Prostate gland (tissue), 2 donors: ENCODE data around the gene KCNIP3. TPM values are rescaled to one million over a fixed set of nuclear protein-coding genes. Genes with fewer than 3 reads are reported as not detected.
A peak's percentile ranks its signal among the peaks of the same experiment; 100 is the strongest.

Experiments
- DNase-seq: peaks from one replicate; pipeline ENCODE4 v3.0.0-alpha.2; 2019; ENCODE audit warnings: low spot score
- H3K27ac ChIP-seq, 2 donors: fragments of 200-600 bp; sonication (generic); 2 replicates each; pipeline ENCODE4 v1.5.1; 2017 to 2019
- H3K27me3 ChIP-seq: fragments of 200-600 bp; sonication (generic); replicated peaks from 2 replicates; pipeline ENCODE4 v1.5.1; 2019; ENCODE audit not compliant: insufficient read depth
- H3K36me3 ChIP-seq, 2 donors: fragments of 200-600 bp; sonication (generic); 1 replicate in 1 of 2; 2 replicates in 1 of 2; pipeline versions ENCODE4 v1.5.1 to v1.8.1; 2017 to 2019
- H3K4me1 ChIP-seq: fragments of 200-600 bp; sonication (generic); replicated peaks from 2 replicates; pipeline ENCODE4 v1.5.1; 2019
- H3K4me3 ChIP-seq, 2 donors: fragments of 200-600 bp; sonication (generic); 2 replicates each; pipeline ENCODE4 v1.5.1; 2017 to 2019
- H3K9me3 ChIP-seq: fragments of 200-600 bp; sonication (generic); 2 replicates; pipeline ENCODE4 v1.5.1; 2017
- POLR2A ChIP-seq: fragments of 450-650 bp; IDR thresholded peaks from one replicate; pipeline ENCODE4 v1.6.1; 2016; ENCODE audit warnings: antibody characterized with exemption, mild to moderate bottlenecking
- POLR2AphosphoS5 ChIP-seq: sonication (generic); formaldehyde crosslinking; IDR thresholded peaks from one replicate; pipeline ENCODE4 v1.6.1; 2017; ENCODE audit warnings: antibody characterized with exemption
- WGBS: methylation state at CpG from one replicate; pipeline ENCODE4 v1.1.5; 2018; 5-methylcytosine and 5-hydroxymethylcytosine counted together
- intact Hi-C: fragments of 100-400 bp; cut with DNase I; formaldehyde crosslinking; loops from one replicate; pipeline ENCODE4 v1.14.2; 2022
- total RNA-seq, 2 donors: library from RNA; depleted of rRNA; stranded (reverse); fragments of >200 nt; gene quantifications; one replicate each; pipeline ENCODE4 v1.1.0, GENCODE V29; 2016
- TF ChIP-seq, protein P1 (sequence below), 4 experiments: fragments of 200-600 bp in 2 of 4; fragments of 450-650 bp in 2 of 4; sonication (generic) in 2 of 4; IDR thresholded peaks; 1 replicate in 3 of 4; 2 replicates in 1 of 4; pipeline ENCODE4 v1.5.1; 2016 to 2019; ENCODE audit warnings: antibody characterized with exemption in 4 of 4, mild to moderate bottlenecking in 2 of 4, moderate library complexity in 2 of 4

KCNIP3 gene
- total RNA-seq, 2 donors from 2014 or later: 5.1 to 63.8 TPM

- Histone ChIP-seq H3K9me3 (no peaks in the 10 kb centered on the region), H3K27ac (no peak overlapping the region), H3K4me3 (no peak overlapping the region), H3K4me1 (no peaks in the 10 kb centered on the region), H3K36me3 (no peaks in the 10 kb centered on the region), H3K27me3 (no peaks in the 10 kb centered on the region)
- DNase-seq: no peak
- 66% methylated on average over 15 of the region's 17 CpGs for WGBS
- TF ChIP-seq, protein P1, sequence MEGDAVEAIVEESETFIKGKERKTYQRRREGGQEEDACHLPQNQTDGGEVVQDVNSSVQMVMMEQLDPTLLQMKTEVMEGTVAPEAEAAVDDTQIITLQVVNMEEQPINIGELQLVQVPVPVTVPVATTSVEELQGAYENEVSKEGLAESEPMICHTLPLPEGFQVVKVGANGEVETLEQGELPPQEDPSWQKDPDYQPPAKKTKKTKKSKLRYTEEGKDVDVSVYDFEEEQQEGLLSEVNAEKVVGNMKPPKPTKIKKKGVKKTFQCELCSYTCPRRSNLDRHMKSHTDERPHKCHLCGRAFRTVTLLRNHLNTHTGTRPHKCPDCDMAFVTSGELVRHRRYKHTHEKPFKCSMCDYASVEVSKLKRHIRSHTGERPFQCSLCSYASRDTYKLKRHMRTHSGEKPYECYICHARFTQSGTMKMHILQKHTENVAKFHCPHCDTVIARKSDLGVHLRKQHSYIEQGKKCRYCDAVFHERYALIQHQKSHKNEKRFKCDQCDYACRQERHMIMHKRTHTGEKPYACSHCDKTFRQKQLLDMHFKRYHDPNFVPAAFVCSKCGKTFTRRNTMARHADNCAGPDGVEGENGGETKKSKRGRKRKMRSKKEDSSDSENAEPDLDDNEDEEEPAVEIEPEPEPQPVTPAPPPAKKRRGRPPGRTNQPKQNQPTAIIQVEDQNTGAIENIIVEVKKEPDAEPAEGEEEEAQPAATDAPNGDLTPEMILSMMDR (IDR thresholded peaks at IDR 0.05): no peak
- no peak for TF ChIP-seq POLR2AphosphoS5
- no peak for TF ChIP-seq POLR2A
- intact Hi-C loops: no loop called here
These were observed 4.9 kb downstream of the KCNIP3 start for GRCh38 chr2:95301876-95302641.

- Histone ChIP-seq H3K27me3 (no peaks in the 10 kb centered on the region), H3K4me3 (no peak overlapping the region), H3K9me3 (no peaks in the 10 kb centered on the region), H3K27ac (no peak overlapping the region), H3K36me3 (no peaks in the 10 kb centered on the region), H3K4me1 (no peaks in the 10 kb centered on the region)
- WGBS: 78% methylated on average over 19 of the region's 19 CpGs
- intact Hi-C loops: no loop called here
- no peak for DNase-seq
- no peak for TF ChIP-seq POLR2AphosphoS5
- TF ChIP-seq, protein P1 (IDR thresholded peaks at IDR 0.05): no peak
- TF ChIP-seq POLR2A: no peak
These were observed 6.2 kb downstream of the KCNIP3 start for GRCh38 chr2:95303191-95303919.

GRCh38 chr2:95305380-95306061 is 8.4 kb downstream of the KCNIP3 start:
- DNase-seq: peak; percentile 78
- intact Hi-C loops: no loop called here
- no peaks in the 10 kb centered on the region for H3K27me3 ChIP-seq
- H3K9me3 ChIP-seq: no peaks in the 10 kb centered on the region
- H3K27ac ChIP-seq: peak overlapping the region; percentile 62 to 71
- no peaks in the 10 kb centered on the region for H3K4me1 ChIP-seq
- TF ChIP-seq POLR2AphosphoS5 (peak; percentile 20), POLR2A (no peak)
- no peak overlapping the region for H3K4me3 ChIP-seq
- WGBS: 23% methylated on average over 15 of the region's 15 CpGs
- no peaks in the 10 kb centered on the region for H3K36me3 ChIP-seq

DNA sequence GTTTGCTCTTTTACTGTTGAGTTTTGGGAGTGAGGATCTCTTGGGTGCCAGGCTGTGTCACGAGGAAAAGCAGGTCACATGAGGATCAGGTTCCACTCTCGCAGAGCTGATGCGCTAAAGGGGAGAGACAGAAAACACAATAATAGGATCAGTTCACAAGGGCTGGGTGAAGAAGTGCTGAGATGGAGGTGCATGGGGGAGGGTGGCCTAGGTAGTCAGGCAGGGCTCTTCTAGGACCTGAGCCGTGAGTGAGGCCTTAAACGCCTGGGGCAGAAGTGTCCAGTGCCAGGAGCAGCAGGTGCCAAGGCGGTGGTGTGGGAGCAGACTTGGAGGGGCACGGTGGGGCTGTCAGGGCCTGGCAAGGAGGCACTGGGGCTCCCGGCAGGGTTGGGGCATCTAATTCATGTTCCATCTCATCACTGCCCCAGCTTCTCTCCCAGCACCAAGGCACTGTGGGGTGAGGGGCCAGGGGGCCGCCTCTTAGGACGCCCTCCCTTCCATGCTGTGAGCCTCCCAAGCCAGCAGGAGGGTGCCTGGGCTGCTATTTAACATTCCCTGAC is 9.3 kb downstream of the KCNIP3 start:
- Histone ChIP-seq H3K9me3 (no peaks in the 10 kb centered on the region), H3K27ac (peak overlapping the region; percentile 62 to 71), H3K4me3 (no peak overlapping the region), H3K36me3 (no peaks in the 10 kb centered on the region), H3K4me1 (no peaks in the 10 kb centered on the region), H3K27me3 (no peaks in the 10 kb centered on the region)
- peak; percentile 63 for DNase-seq
- 32% methylated on average over 10 of the region's 10 CpGs for WGBS
- intact Hi-C loops: no loop called here
- TF ChIP-seq, protein P1 (IDR thresholded peaks at IDR 0.05): no peak
- TF ChIP-seq POLR2AphosphoS5: peak; percentile 32

GRCh38 chr2:95307036-95307435 is 9.9 kb downstream of the KCNIP3 start:
- no peaks in the 10 kb centered on the region for H3K36me3 ChIP-seq
- no peak for DNase-seq
- no peak overlapping the region for H3K4me3 ChIP-seq
- no peaks in the 10 kb centered on the region for H3K4me1 ChIP-seq
- WGBS: 76% methylated on average over 5 of the region's 5 CpGs
- H3K27me3 ChIP-seq: no peaks in the 10 kb centered on the region
- intact Hi-C loops: no loop called here
- peak overlapping the region; percentile 62 to 71 for H3K27ac ChIP-seq
- TF ChIP-seq POLR2A (no peak), POLR2AphosphoS5 (no peak)
- TF ChIP-seq, protein P1 (IDR thresholded peaks at IDR 0.05): no peak
- H3K9me3 ChIP-seq: no peaks in the 10 kb centered on the region
